Fibroblast of mammary gland (primary cell): ENCODE results near the gene IFFO2.

Source experiments
- DNase-seq: peaks from one replicate; pipeline ENCODE4 v3.0.0-alpha.2; 2010; ENCODE audit warnings: low read depth
- H3K4me3 ChIP-seq: 2 replicates; pipeline ENCODE4 v1.5.1; 2011; ENCODE audit warnings: low read depth, mild to moderate bottlenecking, low read length, moderate library complexity; ENCODE audit not compliant: control insufficient read depth
- TF ChIP-seq, protein P1 (sequence below): conservative IDR thresholded peaks from 2 replicates; pipeline ENCODE4 v1.5.1; 2011; ENCODE audit warnings: low read depth, low read length, inconsistent platforms; ENCODE audit not compliant: control insufficient read depth, insufficient read depth

Gene IFFO2

DNA sequence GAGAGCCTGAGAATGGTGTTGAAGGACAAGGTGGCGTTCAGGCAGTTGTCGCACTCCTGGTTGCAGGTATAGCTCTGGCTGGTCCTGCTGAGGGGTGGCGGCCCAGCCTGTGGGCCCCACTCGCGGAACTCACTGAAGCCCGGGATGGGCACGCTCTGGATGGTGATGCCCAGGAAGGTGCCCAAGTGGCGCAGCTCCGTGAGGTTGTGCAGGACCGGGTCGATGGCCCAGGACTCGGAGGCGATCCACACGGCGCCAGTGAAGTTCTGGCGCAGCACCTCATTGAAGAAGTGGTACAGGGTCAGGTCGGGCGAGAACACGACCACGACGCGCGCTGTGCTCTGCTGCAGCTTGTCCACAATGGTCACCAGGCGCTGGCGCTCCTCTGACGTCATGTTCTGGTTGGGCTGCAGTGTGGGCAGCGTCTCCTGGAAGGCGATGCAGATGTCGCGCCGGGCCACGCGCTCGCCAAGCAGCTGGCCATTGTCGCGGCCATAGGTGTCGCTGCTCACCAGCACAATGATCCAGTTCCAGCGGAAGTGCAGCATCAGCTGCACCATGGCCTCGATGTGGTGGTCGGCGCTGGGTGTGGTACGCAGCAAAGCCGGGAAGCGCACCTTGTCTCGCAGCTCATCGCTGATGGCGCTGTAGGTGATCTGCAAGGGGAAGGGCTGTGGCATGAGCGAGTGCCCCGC, 102.0 kb downstream of the IFFO2 start:
- TF ChIP-seq, protein P1, sequence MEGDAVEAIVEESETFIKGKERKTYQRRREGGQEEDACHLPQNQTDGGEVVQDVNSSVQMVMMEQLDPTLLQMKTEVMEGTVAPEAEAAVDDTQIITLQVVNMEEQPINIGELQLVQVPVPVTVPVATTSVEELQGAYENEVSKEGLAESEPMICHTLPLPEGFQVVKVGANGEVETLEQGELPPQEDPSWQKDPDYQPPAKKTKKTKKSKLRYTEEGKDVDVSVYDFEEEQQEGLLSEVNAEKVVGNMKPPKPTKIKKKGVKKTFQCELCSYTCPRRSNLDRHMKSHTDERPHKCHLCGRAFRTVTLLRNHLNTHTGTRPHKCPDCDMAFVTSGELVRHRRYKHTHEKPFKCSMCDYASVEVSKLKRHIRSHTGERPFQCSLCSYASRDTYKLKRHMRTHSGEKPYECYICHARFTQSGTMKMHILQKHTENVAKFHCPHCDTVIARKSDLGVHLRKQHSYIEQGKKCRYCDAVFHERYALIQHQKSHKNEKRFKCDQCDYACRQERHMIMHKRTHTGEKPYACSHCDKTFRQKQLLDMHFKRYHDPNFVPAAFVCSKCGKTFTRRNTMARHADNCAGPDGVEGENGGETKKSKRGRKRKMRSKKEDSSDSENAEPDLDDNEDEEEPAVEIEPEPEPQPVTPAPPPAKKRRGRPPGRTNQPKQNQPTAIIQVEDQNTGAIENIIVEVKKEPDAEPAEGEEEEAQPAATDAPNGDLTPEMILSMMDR, result no peak
- no peak for DNase-seq
- no peak overlapping the region for H3K4me3 ChIP-seq
